Uterus (tissue), 2 donors: Measurements from ENCODE around the gene RAPGEF6.

Source experiments
- CTCF ChIP-seq, 4 experiments: fragments of 200-600 bp in 2 of 4; fragments of 450-650 bp in 2 of 4; sonication (generic) in 2 of 4; IDR thresholded peaks; one replicate each; pipeline ENCODE4 v1.5.1; 2016 to 2019; ENCODE audit warnings: antibody characterized with exemption in 4 of 4, mild to moderate bottlenecking in 2 of 4, moderate library complexity in 1 of 4
- POLR2A ChIP-seq, 2 donors: fragments of 450-650 bp; IDR thresholded peaks; one replicate each; pipeline ENCODE4 v1.6.1; 2016; ENCODE audit warnings: antibody characterized with exemption in 2 of 2, mild to moderate bottlenecking in 1 of 2, moderate library complexity in 1 of 2

DNA sequence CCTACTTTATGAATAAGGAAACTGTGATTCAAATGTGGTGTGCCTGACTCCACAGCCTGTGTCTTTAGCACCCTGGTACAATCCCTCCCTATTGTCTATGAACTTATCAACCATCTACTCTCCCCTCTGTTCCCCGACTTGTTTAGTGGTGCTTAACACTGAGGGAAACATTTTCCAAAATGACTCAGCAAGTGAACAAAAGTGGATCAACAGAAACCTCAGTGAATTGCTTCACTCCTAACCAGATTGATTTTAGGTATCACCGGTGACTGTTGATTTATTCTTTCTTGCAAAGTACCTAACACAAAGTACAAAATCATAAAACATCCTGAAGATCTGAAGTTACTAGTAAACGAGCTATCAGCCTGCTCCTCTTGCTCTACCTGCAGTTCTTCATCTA lies 42.1 kb upstream of the RAPGEF6 start:
- TF ChIP-seq CTCF (IDR thresholded peaks at IDR 0.05) (no peak), POLR2A (IDR thresholded peaks at IDR 0.05) (no peak)
